H1 (cell line): ENCODE data around the gene PPP2R1A. TPM values are rescaled to one million over a fixed set of nuclear protein-coding genes. Genes with fewer than 3 reads are reported as not detected.

Experiments
- CTCF ChIA-PET: fragments of 300-600 bp; sonication (Branson Sonifier 250); formaldehyde crosslinking; loops from one replicate; lab custom pipeline; 2021; ENCODE audit not compliant: partially characterized antibody; lab: Charles Lee
- POLR2A ChIA-PET: fragments of 300-600 bp; sonication (Branson Sonifier 250); formaldehyde crosslinking; loops from one replicate; lab custom pipeline; 2021; ENCODE audit warnings: inconsistent platforms; ENCODE audit not compliant: partially characterized antibody; lab: Charles Lee
- DNase-seq, 2 experiments: peaks; one replicate each; pipeline versions ENCODE4 v3.0.0 to v3.0.0-alpha.2; 2010 to 2022; ENCODE audit warnings: low spot score in 2 of 2, low read depth in 1 of 2, mixed read lengths in 1 of 2
- FAIRE-seq: peaks from 2 replicates; lab custom pipeline; 2011; peaks lifted over from hg19 to GRCh38; lab: Jason Lieb, UNC
- H2AFZ ChIP-seq: 2 replicates; pipeline ENCODE4 v1.8.1; 2012; ENCODE audit warnings: low read length, inconsistent platforms
- H2AK5ac ChIP-seq: 2 replicates; pipeline ENCODE4 v1.6.1; 2013; ENCODE audit warnings: low read depth, low read length
- H2BK120ac ChIP-seq: replicated peaks from 2 replicates; pipeline ENCODE3; 2013; ENCODE audit warnings: low read depth, low read length, inconsistent platforms
- H2BK12ac ChIP-seq: 2 replicates; pipeline ENCODE4 v1.6.1; 2013; ENCODE audit warnings: low read depth, low read length
- H2BK15ac ChIP-seq: 2 replicates; pipeline ENCODE4 v1.6.1; 2013; ENCODE audit warnings: low read length
- H2BK20ac ChIP-seq: 2 replicates; pipeline ENCODE4 v1.6.1; 2013; ENCODE audit warnings: low read length
- H2BK5ac ChIP-seq: 2 replicates; pipeline ENCODE4 v1.6.1; 2013; ENCODE audit warnings: low read depth, low read length
- H3K14ac ChIP-seq: 2 replicates; pipeline ENCODE4 v1.6.1; 2013; ENCODE audit warnings: inconsistent platforms; ENCODE audit not compliant: insufficient read length
- H3K18ac ChIP-seq: 2 replicates; pipeline ENCODE4 v1.6.1; 2013; ENCODE audit warnings: low read length; ENCODE audit errors: extremely low read depth
- H3K23ac ChIP-seq: 2 replicates; pipeline ENCODE4 v1.6.1; 2013; ENCODE audit warnings: inconsistent platforms; ENCODE audit not compliant: insufficient read length
- H3K23me2 ChIP-seq: 2 replicates; pipeline ENCODE4 v1.6.1; 2013; ENCODE audit warnings: low read depth, low read length
- H3K27ac ChIP-seq: 2 replicates; pipeline ENCODE4 v1.6.1; 2011; ENCODE audit warnings: low read depth, low read length, inconsistent platforms
- H3K27me3 ChIP-seq, 4 experiments: replicated peaks in 1 of 4; 1 replicate in 1 of 4; 2 replicates in 3 of 4; pipeline versions ENCODE4 v1.6.1 to v1.8.1; 2011 to 2013; ENCODE audit warnings: low read length in 3 of 4, mild to moderate bottlenecking in 3 of 4, inconsistent platforms in 2 of 4, mixed read lengths in 2 of 4, moderate library complexity in 1 of 4; ENCODE audit not compliant: control insufficient read depth in 3 of 4, insufficient read depth in 3 of 4; ENCODE audit errors: extremely low read depth in 1 of 4
- H3K36me3 ChIP-seq, 4 experiments: 2 replicates each; pipeline versions ENCODE4 v1.6.1 to v1.8.1; 2011 to 2013; ENCODE audit warnings: mild to moderate bottlenecking in 4 of 4, low read length in 3 of 4, moderate library complexity in 2 of 4, control low read depth in 1 of 4, inconsistent platforms in 1 of 4; ENCODE audit not compliant: insufficient read depth in 4 of 4, control insufficient read depth in 2 of 4
- H3K4ac ChIP-seq: replicated peaks from 2 replicates; pipeline ENCODE3; 2013; ENCODE audit warnings: low read length, low read depth, mixed read lengths, inconsistent platforms; ENCODE audit not compliant: insufficient read length
- H3K4me1 ChIP-seq, 4 experiments: replicated peaks in 1 of 4; 1 replicate in 1 of 4; 2 replicates in 3 of 4; pipeline versions ENCODE4 v1.6.1 to v1.8.1; 2011 to 2013; ENCODE audit warnings: low read length in 3 of 4, inconsistent platforms in 2 of 4, mixed read lengths in 1 of 4; ENCODE audit not compliant: insufficient read depth in 4 of 4, control insufficient read depth in 3 of 4
- H3K4me2 ChIP-seq, 2 experiments: 2 replicates each; pipeline versions ENCODE4 v1.6.1 to v1.8.1; 2011 to 2013; ENCODE audit warnings: low read depth in 2 of 2, low read length in 2 of 2, control low read depth in 1 of 2, inconsistent platforms in 1 of 2, mild to moderate bottlenecking in 1 of 2; ENCODE audit not compliant: insufficient read depth in 1 of 2
- H3K4me3 ChIP-seq, 4 experiments: fragments of 200-600, 300-600 bp in 1 of 4; sonication (generic), shearing (Covaris generic), sonication (Bioruptor Twin) in 1 of 4; 2 replicates each; pipeline versions ENCODE4 v1.5.1 to v1.8.1; 2011 to 2016; ENCODE audit warnings: low read length in 4 of 4, low read depth in 3 of 4, control low read depth in 2 of 4, inconsistent platforms in 2 of 4, mild to moderate bottlenecking in 2 of 4, mixed read lengths in 1 of 4, moderate library complexity in 1 of 4; ENCODE audit not compliant: insufficient read depth in 2 of 4; ENCODE audit errors: extremely low read depth in 1 of 4
- H3K56ac ChIP-seq: replicated peaks from 2 replicates; pipeline ENCODE3; 2013; ENCODE audit warnings: low read depth, mild to moderate bottlenecking, mixed read lengths, low read length, inconsistent platforms; ENCODE audit not compliant: insufficient read length
- H3K79me1 ChIP-seq: 2 replicates; pipeline ENCODE4 v1.6.1; 2013; ENCODE audit warnings: low read depth, low read length, control low read depth
- H3K79me2 ChIP-seq, 2 experiments: 2 replicates each; pipeline versions ENCODE4 v1.6.1 to v1.8.1; 2012 to 2013; ENCODE audit warnings: low read length in 2 of 2, mild to moderate bottlenecking in 2 of 2, inconsistent platforms in 1 of 2; ENCODE audit not compliant: insufficient read depth in 2 of 2, control insufficient read depth in 1 of 2
- H3K9ac ChIP-seq, 4 experiments: replicated peaks in 1 of 4; 1 replicate in 1 of 4; 2 replicates in 3 of 4; pipeline versions ENCODE4 v1.6.1 to v1.8.1; 2011 to 2013; ENCODE audit warnings: low read depth in 3 of 4, low read length in 3 of 4, control low read depth in 2 of 4, mild to moderate bottlenecking in 2 of 4, moderate library complexity in 2 of 4, inconsistent platforms in 1 of 4; ENCODE audit errors: extremely low read depth in 1 of 4
- H3K9me3 ChIP-seq, 2 experiments: 2 replicates each; pipeline versions ENCODE4 v1.6.1 to v1.8.1; 2012 to 2013; ENCODE audit warnings: mild to moderate bottlenecking in 2 of 2, moderate library complexity in 2 of 2, control low read depth in 1 of 2, inconsistent platforms in 1 of 2, low read depth in 1 of 2, low read length in 1 of 2, mixed read lengths in 1 of 2; ENCODE audit not compliant: insufficient read depth in 2 of 2
- H4K20me1 ChIP-seq, 2 experiments: replicated peaks in 1 of 2; 2 replicates each; pipeline versions ENCODE3 to v1.8.1; 2011 to 2013; ENCODE audit warnings: inconsistent platforms in 2 of 2, low read length in 2 of 2, mild to moderate bottlenecking in 1 of 2; ENCODE audit not compliant: insufficient read depth in 2 of 2, control insufficient read depth in 1 of 2
- H4K5ac ChIP-seq: 2 replicates; pipeline ENCODE4 v1.6.1; 2013; ENCODE audit warnings: low read length, low read depth, mixed read lengths, inconsistent platforms; ENCODE audit not compliant: insufficient read length
- H4K8ac ChIP-seq: 2 replicates; pipeline ENCODE4 v1.8.0; 2013; ENCODE audit warnings: mild to moderate bottlenecking, moderate library complexity, low read length, inconsistent platforms; ENCODE audit not compliant: insufficient read depth; ENCODE audit errors: extremely low read depth
- H4K91ac ChIP-seq: replicated peaks from 2 replicates; pipeline ENCODE3; 2013; ENCODE audit warnings: low read length, mixed read lengths, inconsistent platforms; ENCODE audit not compliant: insufficient read length
- BACH1 ChIP-seq: IDR thresholded peaks from 2 replicates; pipeline ENCODE4 v1.6.1; 2012; ENCODE audit warnings: low read length, improper control_type of control experiment
- CHD2 ChIP-seq: IDR thresholded peaks from 2 replicates; pipeline ENCODE4 v1.6.1; 2012; ENCODE audit warnings: low read length, improper control_type of control experiment
- HDAC2 ChIP-seq, 2 experiments: fragments of 300-600 bp in 1 of 2; sonication (generic) in 1 of 2; IDR thresholded peaks; 2 replicates each; pipeline ENCODE4 v1.6.1; 2011 to 2012; ENCODE audit warnings: low read depth in 2 of 2, low read length in 2 of 2, mild to moderate bottlenecking in 2 of 2, moderate library complexity in 2 of 2, borderline replicate concordance in 1 of 2, inconsistent platforms in 1 of 2
- MAFK ChIP-seq: IDR thresholded peaks from 2 replicates; pipeline ENCODE4 v1.6.1; 2012; ENCODE audit warnings: low read depth, mild to moderate bottlenecking, improper control_type of control experiment, low read length
- NRF1 ChIP-seq: IDR thresholded peaks from 2 replicates; pipeline ENCODE4 v1.6.1; 2011; ENCODE audit warnings: mild to moderate bottlenecking, low read depth, low read length, improper control_type of control experiment
- POLR2A ChIP-seq, 2 experiments: IDR thresholded peaks; 1 replicate in 1 of 2; 2 replicates in 1 of 2; pipeline ENCODE4 v1.6.1; 2011; ENCODE audit warnings: low read depth in 2 of 2, low read length in 2 of 2, mild to moderate bottlenecking in 2 of 2; ENCODE audit errors: control extremely low read depth in 1 of 2
- POLR2AphosphoS5 ChIP-seq: IDR thresholded peaks from 2 replicates; pipeline ENCODE4 v1.6.1; 2011; ENCODE audit warnings: low read depth, low read length
- RBBP5 ChIP-seq: IDR thresholded peaks from 2 replicates; pipeline ENCODE4 v1.7.1; 2012; ENCODE audit warnings: low read depth, mild to moderate bottlenecking, inconsistent platforms, low read length, moderate library complexity, borderline replicate concordance
- SIN3A ChIP-seq, 2 experiments: IDR thresholded peaks in 1 of 2; conservative IDR thresholded peaks in 1 of 2; 2 replicates each; pipeline ENCODE4 v1.6.1; 2011 to 2012; ENCODE audit warnings: low read length in 2 of 2, improper control_type of control experiment in 1 of 2, low read depth in 1 of 2, mild to moderate bottlenecking in 1 of 2
- SUZ12 ChIP-seq: fragments of 200-600 bp; sonication (generic); IDR thresholded peaks from 2 replicates; pipeline ENCODE4 v1.6.1; 2012; ENCODE audit warnings: mild to moderate bottlenecking, inconsistent platforms, low read length, moderate library complexity, mixed read lengths
- TAF1 ChIP-seq: IDR thresholded peaks from 2 replicates; pipeline ENCODE4 v1.6.1; 2011; ENCODE audit warnings: mild to moderate bottlenecking, low read depth, low read length
- TAF7 ChIP-seq: optimal IDR thresholded peaks from 2 replicates; pipeline ENCODE3; 2011; ENCODE audit warnings: low read depth, mild to moderate bottlenecking, inconsistent platforms, low read length, moderate library complexity, borderline replicate concordance
- TEAD4 ChIP-seq: IDR thresholded peaks from 2 replicates; pipeline ENCODE4 v1.6.1; 2012; ENCODE audit warnings: low read depth, low read length, inconsistent platforms, mixed read lengths
- YY1 ChIP-seq: IDR thresholded peaks from 2 replicates; pipeline ENCODE4 v1.6.1; 2011; ENCODE audit warnings: low read depth, mild to moderate bottlenecking, low read length
- WGBS, 2 experiments: shearing (Covaris generic) in 1 of 2; methylation state at CpG; one replicate each; pipeline versions ENCODE4 v1.1.6 to v1.1.7; 2013 to 2015; ENCODE audit warnings: low lambda C conversion rate in 2 of 2, mixed read lengths in 2 of 2, inconsistent platforms in 1 of 2, low coverage in 1 of 2, missing lambda C conversion rate in 1 of 2; ENCODE audit not compliant: insufficient replicate concordance in 2 of 2, insufficient coverage in 1 of 2, insufficient read length in 1 of 2; ENCODE audit errors: extremely low coverage in 1 of 2, missing lambda C conversion rate in 1 of 2; 5-methylcytosine and 5-hydroxymethylcytosine counted together
- polyA plus RNA-seq, 7 experiments: library from polyadenylated mRNA; depleted of rRNA in 3 of 7; stranded (reverse) in 5 of 7; unstranded in 2 of 7; fragments of >200 nt in 5 of 7; fragments of 200-250 nt in 2 of 7; gene quantifications; 1 replicate in 5 of 7; 2 replicates in 1 of 7; 4 replicates in 1 of 7; pipeline versions ENCODE4 v1.2.1 to v1.2.3, GENCODE V29; 2011 to 2013; ENCODE audit warnings: missing spikeins in 2 of 7, mixed read lengths in 2 of 7
- total RNA-seq: library from RNA; stranded (reverse); fragmentation: NEBNext Ultra II Directional; extraction: Animal tissue kit (Norgen Biotek cat#: 25700); gene quantifications from 2 replicates; pipeline ENCODE4 v1.2.1, GENCODE V29; 2021

The PPP2R1A gene
- total and polyA plus RNA-seq, 2 of the 8 experiments (the other 6 are each of a cell fraction or from before 2014, with no cell fraction given), result 380 to 382 TPM

DNA sequence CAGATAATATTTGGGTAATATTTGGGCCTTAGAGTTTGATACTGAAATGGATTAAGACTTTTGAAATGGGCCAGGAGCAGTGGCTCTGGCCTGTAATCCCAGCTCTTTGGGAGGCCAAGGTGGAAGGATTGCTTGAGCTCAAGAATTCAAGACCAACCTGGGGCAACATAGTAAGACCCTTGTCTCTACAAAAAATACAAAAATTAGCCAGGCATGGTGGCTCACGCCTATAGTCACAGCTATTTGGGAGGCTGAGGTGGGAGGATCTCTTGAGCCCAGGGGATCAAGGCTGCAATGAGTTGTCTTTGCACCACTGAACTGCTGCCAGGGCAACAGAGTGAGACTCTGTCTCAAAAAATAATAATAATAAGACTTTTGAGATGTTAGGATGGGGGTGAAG lies 17.5 kb upstream of the PPP2R1A start:
- FAIRE-seq (no peak), DNase-seq (no peak)
- no peaks in the 10 kb centered on the region for H3K79me1 ChIP-seq
- no peak overlapping the region for H2BK12ac ChIP-seq
- no peaks in the 10 kb centered on the region; a peak in 2 of 7 replicates for H3K27me3 ChIP-seq
- 0 out of 4 replicates have a peak, but pooled peaks cover 0 to 2% of the 10 kb centered on the region in 2 experiments for H3K79me2 ChIP-seq
- peaks cover 13% of the 10 kb centered on the region for H3K23me2 ChIP-seq
- H4K20me1 ChIP-seq, result no peaks in the 10 kb centered on the region
- no peak overlapping the region for H3K27ac ChIP-seq
- H3K9me3 ChIP-seq, result no peaks in the 10 kb centered on the region
- no peak overlapping the region for H4K8ac ChIP-seq
- no peak overlapping the region for H4K5ac ChIP-seq
- H2BK120ac ChIP-seq, result no peak overlapping the region
- no peak overlapping the region for H3K4ac ChIP-seq
- no peak overlapping the region for H2BK5ac ChIP-seq
- WGBS, 2 experiments, result 100% methylated on average over 1 of the region's 1 CpG; no CpG with 5 or more reads in 1 of the 2 experiments
- H3K9ac ChIP-seq, result no peak overlapping the region; a peak in 1 of 7 replicates
- H3K56ac ChIP-seq, result no peak overlapping the region
- no peak overlapping the region for H3K4me3 ChIP-seq
- H3K4me1 ChIP-seq, result peaks cover 0 to 7% (median 1%) of the 10 kb centered on the region in 4 experiments; a peak in 4 of 7 replicates
- H3K18ac ChIP-seq, result no peak overlapping the region
- H2BK15ac ChIP-seq, result no peak overlapping the region
- POLR2A ChIA-PET, result interaction anchor here (0.9 to 1.7 kb wide), 7 partner anchors 10 to 124 kb away, joined by 3 to 5 read pairs (median 4); partner anchors contain the start of gene ZNF432
- peak overlapping the region in 1 of 2 experiments; percentile 92; a peak in 1 of 4 replicates for H3K4me2 ChIP-seq
- no peak overlapping the region for H4K91ac ChIP-seq
- no peak overlapping the region for H3K23ac ChIP-seq
- H3K14ac ChIP-seq, result no peak overlapping the region
- H2BK20ac ChIP-seq, result no peak overlapping the region
- H2AFZ ChIP-seq, result peak overlapping the region; percentile 85; the same call in 1 of the 2 replicates
- H2AK5ac ChIP-seq, result no peak overlapping the region
- peaks cover 5 to 16% (median 7%) of the 10 kb centered on the region in 4 experiments for H3K36me3 ChIP-seq
- CTCF ChIA-PET, result interaction anchor here (1.4 to 1.6 kb wide), 2 partner anchors 13 to 33 kb away, joined by 3 to 4 read pairs; partner anchors contain the start of gene ZNF616
- TF ChIP-seq RBBP5 (no peak), BACH1 (no peak), YY1 (no peak), SIN3A (conservative IDR thresholded peaks at IDR 0.05 in 1 of 2, IDR thresholded peaks at IDR 0.05 in 1 of 2; ENCODE audit: low read depth in 1 of 2, low read length in 2 of 2) (no peak), TAF7 (no peak), HDAC2 (IDR thresholded peaks at IDR 0.05; ENCODE audit: borderline replicate concordance in 1 of 2, low read depth in 2 of 2, low read length in 2 of 2) (no peak), TEAD4 (no peak), SUZ12 (no peak), TAF1 (no peak), CHD2 (no peak), POLR2AphosphoS5 (no peak), NRF1 (no peak), MAFK (no peak), POLR2A (IDR thresholded peaks at IDR 0.05; ENCODE audit: control extremely low read depth in 1 of 2, low read depth in 2 of 2, low read length in 2 of 2) (no peak)
